GM21423 (cell line): ENCODE results near the gene TGIF2.
A peak's percentile ranks its signal among the peaks of the same experiment; 100 is the strongest.
"Not testable (repeated sequence)": the region's sequence is repeated elsewhere in the genome, so short reads cannot be mapped to it uniquely, and the experiment has no call there.

Experiments
- ATAC-seq: cut with Tn5 transposase; IDR thresholded peaks from one replicate; pipeline ENCODE4 v1.9.1; 2021; ENCODE audit warnings: mild to moderate bottlenecking, moderate library complexity; ENCODE audit not compliant: unreplicated experiment

The TGIF2 gene

DNA sequence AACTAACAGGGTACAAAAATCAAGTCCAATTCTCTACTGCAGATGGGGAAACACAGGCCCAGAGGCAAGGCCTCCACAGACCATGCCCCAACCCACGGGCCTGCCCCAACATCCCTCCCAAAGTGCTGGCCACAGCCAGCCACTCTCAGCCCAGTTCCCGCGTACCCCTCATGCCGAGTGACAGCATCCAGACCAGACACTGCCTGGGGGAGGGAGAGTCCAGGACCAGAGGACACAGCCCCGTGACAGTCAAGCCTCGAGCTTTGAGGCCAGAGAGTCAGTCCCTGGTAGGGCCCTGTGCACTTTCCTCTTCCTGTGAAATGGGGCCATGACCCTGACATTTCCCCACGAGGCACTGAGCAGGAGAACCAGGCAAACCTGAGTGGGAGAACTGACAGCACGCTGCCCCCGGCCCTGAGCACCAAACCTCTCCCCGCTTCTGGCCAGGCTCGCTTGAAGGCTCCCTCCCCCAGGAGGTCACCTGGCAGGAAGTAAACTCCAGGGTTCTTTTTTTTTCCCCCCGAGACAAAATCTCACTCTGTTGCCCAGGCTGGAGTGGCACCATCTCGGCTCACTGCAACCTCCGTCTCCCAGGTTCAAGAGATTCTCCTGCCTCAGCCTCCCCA is 27.2 kb upstream of the TGIF2 start:
- no peak for ATAC-seq

DNA sequence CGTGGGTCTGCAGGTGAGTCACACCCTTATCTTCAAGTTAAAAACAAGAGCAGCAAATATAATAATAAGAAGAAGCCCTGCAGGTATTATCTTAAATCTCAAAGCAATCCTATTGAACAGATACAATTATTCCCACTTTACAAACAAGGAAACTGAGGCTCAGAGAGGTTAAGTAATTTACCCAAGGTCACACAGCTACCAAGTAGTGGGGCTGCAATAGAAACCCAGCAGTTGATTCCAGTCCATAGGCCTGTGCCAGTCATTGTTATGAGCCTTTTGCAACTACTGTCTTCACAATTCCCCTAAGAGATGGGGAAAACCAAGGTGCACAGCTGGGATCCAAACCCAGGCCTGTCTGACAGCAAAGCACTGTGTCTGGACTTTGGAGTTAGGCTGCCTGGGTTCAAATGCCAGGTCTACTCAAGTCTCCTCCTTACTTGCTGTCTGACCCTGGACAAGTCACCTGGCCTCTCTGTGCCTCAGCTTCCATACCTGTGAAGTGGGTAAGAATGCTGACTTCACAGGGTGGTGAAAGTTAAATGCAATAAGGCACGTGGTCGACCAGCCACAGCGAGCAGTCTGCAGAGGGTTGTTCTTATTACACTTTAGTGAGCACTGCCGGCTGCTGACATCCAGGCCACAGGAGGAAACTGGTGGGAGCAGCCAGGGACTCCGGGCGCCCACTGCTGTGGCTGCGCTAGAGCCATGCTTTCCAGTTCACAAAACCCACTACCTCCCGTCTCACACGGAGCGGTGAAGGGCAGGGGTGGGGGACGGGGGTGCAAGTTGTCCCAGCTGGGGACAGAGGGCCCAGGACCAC is 26.0 kb upstream of the TGIF2 start:
- ATAC-seq: no peak

DNA sequence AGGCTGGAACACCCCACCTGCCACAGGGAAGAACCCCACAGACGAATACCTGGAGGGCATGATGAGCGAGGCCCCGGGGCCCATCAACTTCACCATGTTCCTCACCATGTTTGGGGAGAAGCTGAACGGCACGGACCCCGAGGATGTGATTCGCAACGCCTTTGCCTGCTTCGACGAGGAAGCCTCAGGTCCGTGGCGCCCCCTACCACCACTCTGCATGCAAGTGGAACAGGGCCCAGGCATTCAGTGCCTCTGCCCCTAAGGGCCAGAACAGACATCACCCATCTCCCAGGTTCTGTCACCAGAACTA is 25.4 kb upstream of the TGIF2 start:
- no peak for ATAC-seq

DNA sequence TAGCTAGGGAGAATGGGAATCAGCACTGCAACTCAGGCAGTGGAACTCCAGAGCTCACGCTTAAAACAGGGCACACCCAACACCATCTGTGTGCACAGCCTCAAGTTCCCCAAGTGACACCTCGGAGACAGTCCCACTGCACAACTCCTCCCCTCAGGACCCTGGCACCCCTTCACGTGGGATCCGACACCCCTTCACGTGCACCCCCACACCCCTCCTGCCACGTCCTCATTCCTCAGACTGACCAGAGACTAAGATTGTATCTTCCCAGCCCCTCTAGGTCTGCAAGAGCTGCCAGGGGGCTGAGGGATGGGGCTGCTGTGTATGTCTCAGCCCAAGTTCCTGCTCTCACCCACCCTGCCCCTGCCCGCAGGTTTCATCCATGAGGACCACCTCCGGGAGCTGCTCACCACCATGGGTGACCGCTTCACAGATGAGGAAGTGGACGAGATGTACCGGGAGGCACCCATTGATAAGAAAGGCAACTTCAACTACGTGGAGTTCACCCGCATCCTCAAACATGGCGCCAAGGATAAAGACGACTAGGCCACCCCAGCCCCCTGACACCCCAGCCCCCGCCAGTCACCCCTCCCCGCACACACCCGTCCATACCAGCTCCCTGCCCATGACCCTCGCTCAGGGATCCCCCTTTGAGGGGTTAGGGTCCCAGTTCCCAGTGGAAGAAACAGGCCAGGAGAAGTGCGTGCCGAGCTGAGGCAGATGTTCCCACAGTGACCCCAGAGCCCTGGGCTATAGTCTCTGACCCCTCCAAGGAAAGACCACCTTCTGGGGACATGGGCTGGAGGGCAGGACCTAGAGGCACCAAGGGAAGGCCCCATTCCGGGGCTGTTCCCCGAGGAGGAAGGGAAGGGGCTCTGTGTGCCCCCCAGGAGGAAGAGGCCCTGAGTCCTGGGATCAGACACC is 24.4 kb upstream of the TGIF2 start:
- no peak for ATAC-seq

- no peak for ATAC-seq
These were observed 23.8 kb upstream of the TGIF2 start for GRCh38 chr20:36549628-36549941.

GRCh38 chr20:36549942-36550789 is 23.2 kb upstream of the TGIF2 start:
- no peak for ATAC-seq

DNA sequence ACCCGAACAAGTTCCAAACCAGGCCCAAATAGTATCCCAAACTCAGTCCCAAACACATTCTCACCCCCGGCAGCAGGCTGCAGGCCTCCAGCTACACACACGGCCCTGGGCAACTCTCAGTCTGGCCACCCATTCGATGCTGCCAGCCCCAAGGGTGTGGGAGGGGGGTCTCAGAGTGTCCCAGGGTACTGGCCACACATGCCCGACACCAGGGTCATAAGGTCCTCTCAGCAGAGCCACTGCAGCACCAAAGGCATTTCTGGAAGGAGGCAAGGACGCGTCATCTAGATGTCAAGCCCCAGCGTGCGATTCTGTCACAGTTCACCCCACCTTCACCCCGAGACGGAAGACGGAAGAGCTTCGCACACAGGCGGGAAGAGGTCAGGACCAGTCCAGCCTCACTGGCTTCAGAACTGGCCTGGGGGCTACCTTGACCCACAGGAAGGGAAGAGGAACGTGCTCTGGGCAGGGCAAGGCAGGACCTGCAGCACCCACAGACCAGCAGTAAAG is 22.6 kb upstream of the TGIF2 start:
- no peak for ATAC-seq

- ATAC-seq: no peak
These were observed 18.1 kb upstream of the TGIF2 start for GRCh38 chr20:36555248-36555647.

DNA sequence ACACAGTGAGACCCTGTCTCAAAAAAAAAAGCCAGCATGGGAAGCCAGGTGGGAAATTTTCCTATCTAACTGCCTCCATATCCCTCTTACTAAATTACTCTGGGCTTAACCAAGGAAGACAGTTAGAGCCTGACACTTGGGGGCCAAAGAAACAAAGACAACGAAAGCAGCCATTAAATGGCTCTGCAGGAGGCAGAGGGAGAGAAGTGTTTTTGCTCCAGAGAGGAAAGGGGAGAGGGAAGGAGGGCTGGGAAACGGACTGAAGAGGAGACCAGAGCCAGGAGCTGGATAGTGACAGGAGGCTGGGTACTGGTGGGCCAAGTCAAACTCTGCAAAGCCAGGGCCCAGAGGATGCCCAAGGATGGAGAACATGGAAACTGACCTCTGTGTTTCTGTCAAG is 10.7 kb upstream of the TGIF2 start:
- ATAC-seq: no peak

DNA sequence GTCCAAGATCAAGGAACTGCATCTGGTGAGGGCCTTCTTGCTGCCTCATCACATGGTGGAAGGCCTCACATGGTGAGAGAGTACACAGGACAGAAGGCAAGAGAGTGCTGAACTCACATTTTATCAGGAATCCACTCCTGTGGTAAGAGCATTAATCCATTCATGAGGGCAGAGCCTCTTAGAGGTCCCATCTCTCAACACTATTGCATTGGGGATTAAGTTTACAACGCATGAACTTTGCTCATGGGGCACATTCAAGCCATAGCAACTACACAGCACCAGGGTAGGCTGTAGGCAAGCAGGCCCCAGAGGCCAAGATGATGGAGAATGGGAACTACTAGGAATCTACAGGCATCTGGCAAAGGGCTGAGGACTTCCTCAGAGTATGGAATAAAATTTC is 10.0 kb upstream of the TGIF2 start:
- ATAC-seq: no peak

- ATAC-seq: not testable (repeated sequence)
These were observed 9.2 kb upstream of the TGIF2 start for GRCh38 chr20:36564078-36564725.

GRCh38 chr20:36564726-36565121 is 8.7 kb upstream of the TGIF2 start:
- not testable (repeated sequence) for ATAC-seq

DNA sequence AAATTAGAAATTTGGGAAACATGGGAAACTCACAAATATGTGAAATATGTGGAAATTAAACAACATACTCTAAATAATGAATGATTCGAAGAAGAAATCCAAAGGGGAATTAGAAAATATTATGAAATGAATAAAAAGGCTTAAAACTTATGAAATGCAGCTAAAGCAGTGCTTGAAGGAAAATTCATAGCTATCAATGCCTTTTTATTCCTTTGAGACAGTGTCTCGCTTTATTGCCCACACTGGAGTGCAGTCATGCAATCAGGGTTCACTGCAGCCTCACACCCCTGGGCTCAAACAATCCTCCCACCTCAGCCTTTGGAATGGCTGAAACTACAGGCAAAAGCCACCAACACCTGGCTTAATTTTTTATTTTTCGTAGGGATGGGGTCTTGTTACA is 7.9 kb upstream of the TGIF2 start:
- no peak for ATAC-seq

DNA sequence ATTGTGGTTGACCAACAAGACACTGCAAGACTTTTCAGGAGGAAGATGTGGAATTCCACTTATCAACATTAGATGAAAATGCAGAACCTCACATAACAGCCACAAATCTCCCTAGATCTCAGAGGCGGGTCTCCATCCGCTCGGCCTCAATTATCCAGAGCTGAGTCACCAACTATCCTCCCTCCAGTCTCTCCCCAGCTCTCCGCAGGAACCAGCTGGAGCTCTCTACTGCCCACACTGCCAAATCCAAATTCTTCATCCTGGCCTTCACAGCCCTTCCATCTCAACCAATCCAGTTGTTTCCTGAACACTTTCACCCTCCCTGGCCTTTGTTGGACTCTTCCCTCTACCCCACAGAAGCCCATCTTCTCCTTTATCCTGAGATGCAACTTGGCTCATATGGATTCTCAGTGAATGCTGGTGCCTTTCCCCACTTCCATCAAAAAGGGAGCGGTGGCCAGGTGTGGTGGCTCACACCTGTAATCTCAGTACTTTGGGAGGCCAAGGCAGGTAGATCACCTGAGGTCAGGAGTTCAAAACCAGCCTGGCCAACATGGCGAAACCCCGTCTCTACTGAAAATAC is 3.5 kb upstream of the TGIF2 start:
- no peak for ATAC-seq

DNA sequence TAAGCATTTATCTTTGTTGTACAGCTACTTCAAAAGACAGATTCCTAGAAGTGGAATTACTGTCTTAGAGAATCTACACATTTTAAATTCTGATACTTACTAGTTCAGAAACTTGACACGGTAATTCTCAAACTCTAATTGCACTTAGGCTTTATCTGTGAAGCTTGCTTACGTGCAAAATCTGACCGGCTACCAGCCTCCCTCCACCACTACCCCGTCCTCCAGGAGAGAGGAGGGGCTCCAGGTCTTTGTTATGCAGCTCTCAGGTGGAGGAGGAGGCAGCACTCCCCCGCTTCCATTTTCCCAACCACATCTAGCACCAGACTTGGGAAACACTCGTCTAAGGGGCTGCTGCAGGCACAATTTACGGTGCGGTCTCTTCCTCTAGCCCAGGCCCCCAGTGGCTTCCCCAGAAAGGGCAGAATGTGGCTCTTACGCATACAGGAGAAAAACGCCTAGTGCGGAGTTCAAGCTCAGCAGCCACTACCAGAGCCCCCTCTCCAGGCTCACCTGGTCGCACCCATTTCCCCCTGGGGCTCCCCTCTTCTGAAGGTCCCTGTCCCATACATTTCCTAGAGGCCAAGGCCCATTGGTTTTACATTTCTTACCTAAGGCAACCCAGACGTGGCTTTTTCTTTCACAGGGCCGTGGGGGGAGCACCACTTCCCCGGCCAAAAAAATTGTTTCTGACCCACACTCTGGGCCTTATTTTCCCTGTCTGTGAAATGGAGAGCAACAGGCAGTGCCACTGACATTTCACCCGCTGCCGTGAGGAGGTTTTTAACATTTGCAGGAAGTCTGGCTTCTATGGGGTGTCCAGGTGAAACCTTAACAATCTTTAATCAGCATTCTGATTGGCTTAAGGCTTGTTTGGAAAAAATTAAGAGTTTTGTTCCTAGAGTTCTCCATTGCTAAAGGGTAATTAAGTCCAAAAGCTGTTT is 1.6 kb upstream of the TGIF2 start:
- ATAC-seq: no peak

DNA sequence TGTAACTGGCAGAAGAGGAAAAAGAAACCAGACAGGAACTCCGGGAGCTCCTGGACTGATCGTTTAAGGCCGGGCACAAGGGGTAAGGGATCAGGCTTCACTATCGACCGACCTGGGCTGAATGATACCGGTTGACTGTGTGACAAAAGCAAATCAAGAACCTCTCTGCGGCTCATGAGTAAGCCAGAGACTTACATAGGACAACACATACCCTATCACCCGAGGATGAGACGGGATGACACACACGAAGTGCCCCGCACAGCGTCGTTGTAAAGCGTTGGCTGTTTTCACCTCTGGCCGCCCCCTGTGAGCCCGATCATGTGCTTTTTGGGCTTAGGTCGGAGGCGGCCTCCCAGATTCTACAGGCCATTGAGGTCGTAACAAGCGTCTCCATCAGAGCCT is 695 bp upstream of the TGIF2 start:
- peak; percentile 18 for ATAC-seq

DNA sequence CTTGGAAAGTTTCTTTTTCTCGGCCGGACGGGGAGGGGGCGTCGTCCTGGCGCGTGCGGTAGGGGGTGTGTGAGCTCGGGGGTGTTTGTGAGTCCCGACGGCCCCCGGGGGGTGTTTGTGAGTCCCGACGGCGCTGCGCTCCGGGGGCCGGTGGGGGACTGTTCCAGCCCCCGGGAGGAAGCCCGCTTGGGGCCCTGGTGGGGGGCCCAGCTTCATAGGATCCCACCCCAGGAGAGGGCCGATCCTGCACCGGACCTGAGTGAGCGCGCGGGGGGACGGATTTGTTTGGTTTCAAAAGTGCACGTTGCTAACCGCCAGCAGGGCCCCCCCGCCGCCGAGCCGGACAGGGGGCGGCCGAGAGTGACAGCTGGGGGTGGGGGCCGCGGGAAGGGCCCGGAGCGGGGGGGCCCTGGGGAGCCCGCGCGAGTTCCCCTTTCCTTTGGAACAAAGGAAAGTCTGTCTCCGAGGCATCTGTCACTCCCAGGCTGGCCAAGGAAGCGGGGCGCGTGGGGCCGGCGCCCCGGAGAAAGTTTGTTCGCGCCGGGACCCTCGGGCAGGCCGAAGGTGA is 485 bp downstream of the TGIF2 start:
- no peak for ATAC-seq

- no peak for ATAC-seq
These were observed 1.2 kb downstream of the TGIF2 start for GRCh38 chr20:36574366-36575135.
